Cerebellar nuclear complex (tissue), 1 donor: ENCODE measurements around the gene S100A10.

Experiments used
- DNase-seq, 2 experiments: peaks; one replicate each; lab custom pipeline; 2025; lab: John Stamatoyannopoulos, UW

Gene S100A10

GRCh38 chr1:151993734-151994496 lies at the start of gene S100A10:
TSS of gene S100A10 (minus strand) at chr1:151993859. CDS start at chr1:151986230, 7,629 bp downstream.
- DNase-seq = no peak

- DNase-seq = no peak
Measured at GRCh38 chr1:152042030-152042429, 48.4 kb upstream of the S100A10 start.

- DNase-seq = no peak
Measured at GRCh38 chr1:152039886-152040285, 46.2 kb upstream of the S100A10 start.

- DNase-seq = no peak
Measured at GRCh38 chr1:152039461-152039860, 45.8 kb upstream of the S100A10 start.

GRCh38 chr1:152038871-152039270 lies 45.2 kb upstream of the S100A10 start:
- DNase-seq = no peak

- DNase-seq = no peak
Measured at GRCh38 chr1:152036267-152037216, 42.9 kb upstream of the S100A10 start, which contains the start of gene S100A11. TSS of gene S100A11 (minus strand) at chr1:152037004. CDS start at chr1:152036915, 89 bp downstream.

- no peak for DNase-seq
Measured at GRCh38 chr1:152035539-152036266, 42.0 kb upstream of the S100A10 start.

- no peak for DNase-seq
Measured at GRCh38 chr1:152034654-152035538, 41.2 kb upstream of the S100A10 start.

- DNase-seq = no peak
Measured at GRCh38 chr1:152034324-152034653, 40.6 kb upstream of the S100A10 start.

- DNase-seq = no peak
Measured at GRCh38 chr1:152029929-152030211, 36.2 kb upstream of the S100A10 start.

- DNase-seq = no peak
Measured at GRCh38 chr1:152029144-152029928, 35.7 kb upstream of the S100A10 start.

- no peak for DNase-seq
Measured at GRCh38 chr1:152026895-152027294, 33.2 kb upstream of the S100A10 start.

- no peak for DNase-seq
Measured at GRCh38 chr1:152024223-152024622, 30.6 kb upstream of the S100A10 start.

GRCh38 chr1:152023221-152023620 lies 29.6 kb upstream of the S100A10 start:
- DNase-seq = no peak

- DNase-seq = no peak
Measured at GRCh38 chr1:152022474-152022873, 28.8 kb upstream of the S100A10 start.

GRCh38 chr1:152021569-152021968 lies 27.9 kb upstream of the S100A10 start:
- DNase-seq = no peak

- DNase-seq = no peak
Measured at GRCh38 chr1:152020849-152021248, 27.2 kb upstream of the S100A10 start.

GRCh38 chr1:152018537-152018936 lies 24.9 kb upstream of the S100A10 start:
- DNase-seq = no peak

- no peak for DNase-seq
Measured at GRCh38 chr1:152015766-152016165, 22.1 kb upstream of the S100A10 start.

- no peak for DNase-seq
Measured at GRCh38 chr1:152014943-152015342, 21.3 kb upstream of the S100A10 start.
